Measurements from ENCODE around the gene RILPL2.
A peak's percentile ranks its signal among the peaks of the same experiment; 100 is the strongest.
"Not testable (repeated sequence)": the region's sequence is repeated elsewhere in the genome, so short reads cannot be mapped to it uniquely, and the experiment has no call there.

Gene RILPL2

DNA sequence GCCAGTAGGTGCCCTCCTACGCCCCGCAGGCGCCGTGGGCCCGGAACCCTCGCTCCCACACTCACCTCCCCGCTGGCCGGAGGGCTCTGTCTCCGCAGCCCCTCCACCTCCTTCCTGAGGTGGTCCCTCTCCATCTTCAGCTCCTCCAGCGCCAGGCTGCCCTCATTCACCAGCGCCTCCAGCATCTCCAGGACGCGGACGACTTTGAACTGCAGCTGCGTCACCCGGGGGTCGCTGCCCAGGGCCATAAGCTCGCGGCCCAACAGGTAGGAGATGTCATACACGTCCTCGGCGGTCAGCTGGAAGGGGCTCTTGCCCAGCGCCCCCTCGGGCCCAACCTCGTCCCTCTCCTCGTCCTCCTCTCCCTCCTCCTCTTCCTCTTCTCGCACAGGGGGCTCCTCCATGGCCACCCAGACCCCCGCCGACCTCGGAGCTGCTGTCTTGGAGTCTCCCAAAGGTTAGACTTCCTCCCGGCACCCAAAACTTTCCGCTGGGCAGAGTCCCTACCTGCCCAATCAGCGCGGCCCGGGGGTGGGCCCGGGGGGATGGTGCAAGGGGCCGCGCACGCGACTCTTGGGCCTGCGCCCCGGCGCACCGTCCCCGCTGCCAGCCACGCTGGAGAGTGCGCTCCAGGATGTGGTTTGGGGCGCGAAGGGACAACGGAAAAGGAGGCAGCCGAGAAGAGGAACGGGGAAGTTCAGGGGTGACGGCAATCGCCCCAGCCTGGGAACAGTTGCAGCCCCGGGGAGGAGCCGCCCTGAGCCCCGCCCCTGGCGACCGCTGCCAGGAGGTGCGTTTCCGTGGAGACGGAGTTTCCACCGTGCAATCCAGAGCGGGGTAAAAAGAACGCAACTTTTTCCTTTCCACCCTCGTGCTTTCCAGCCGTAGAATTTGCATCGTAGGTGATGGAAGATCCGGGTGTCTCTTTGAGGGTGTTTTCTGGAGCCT lies at the start of gene RILPL2:
RILPL2 (minus strand) TSS at position 668 of the 948 bp plus-strand sequence; CDS start at position 404, 264 bp downstream.
- Histone ChIP-seq H3K27me3 (ENCODE audit: insufficient read depth, low read length) (no peaks in the 10 kb centered on the region), H3K4me1 (ENCODE audit: control insufficient read depth, insufficient read depth, low read length, unreplicated experiment) (peaks cover 8% of the 10 kb centered on the region), H3K36me3 (ENCODE audit: insufficient read depth, low read length) (no peaks in the 10 kb centered on the region), H3K27ac (ENCODE audit: low read depth, low read length) (peak within 1 kb of the TSS; percentile 57; the same call in 1 of the 2 replicates), H2AFZ (ENCODE audit: low read length, unreplicated experiment) (peak within 1 kb of the TSS; percentile 52), H3K4me3 (ENCODE audit: low read depth, low read length) (peak within 1 kb of the TSS; percentile 83), H3K79me2 (ENCODE audit: control insufficient read depth, insufficient read depth, low read length, unreplicated experiment) (peaks cover 20% of the 10 kb centered on the region)

DNA sequence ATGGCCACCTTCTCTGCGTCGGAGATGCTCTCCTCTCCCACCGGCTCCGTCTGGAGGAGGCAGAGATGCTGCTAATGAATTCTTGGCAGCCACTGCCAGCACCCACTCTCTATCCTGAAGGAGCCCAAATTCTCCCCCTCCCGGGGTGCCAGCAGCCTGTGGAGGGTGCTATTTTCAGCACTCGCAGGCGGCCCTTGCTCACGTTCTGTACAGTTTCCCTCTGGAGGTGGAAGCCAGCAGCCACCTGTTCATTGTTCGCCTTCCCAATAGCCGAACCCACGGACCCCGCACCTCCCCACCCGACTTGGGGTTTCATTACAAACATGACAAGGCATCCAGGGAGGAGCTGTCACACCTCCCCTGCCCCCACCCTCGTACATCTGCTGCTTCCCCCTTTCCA lies 49.3 kb upstream of the RILPL2 start:
- Histone ChIP-seq H3K27me3 (ENCODE audit: insufficient read depth, low read length) (no peaks in the 10 kb centered on the region), H3K4me1 (ENCODE audit: control insufficient read depth, insufficient read depth, low read length, unreplicated experiment) (no peaks in the 10 kb centered on the region), H2AFZ (ENCODE audit: low read length, unreplicated experiment) (no peak overlapping the region), H3K4me3 (ENCODE audit: low read depth, low read length) (no peak overlapping the region), H3K79me2 (ENCODE audit: control insufficient read depth, insufficient read depth, low read length, unreplicated experiment) (no peaks in the 10 kb centered on the region), H3K36me3 (ENCODE audit: insufficient read depth, low read length) (no peaks in the 10 kb centered on the region), H3K27ac (ENCODE audit: low read depth, low read length) (no peak overlapping the region)

DNA sequence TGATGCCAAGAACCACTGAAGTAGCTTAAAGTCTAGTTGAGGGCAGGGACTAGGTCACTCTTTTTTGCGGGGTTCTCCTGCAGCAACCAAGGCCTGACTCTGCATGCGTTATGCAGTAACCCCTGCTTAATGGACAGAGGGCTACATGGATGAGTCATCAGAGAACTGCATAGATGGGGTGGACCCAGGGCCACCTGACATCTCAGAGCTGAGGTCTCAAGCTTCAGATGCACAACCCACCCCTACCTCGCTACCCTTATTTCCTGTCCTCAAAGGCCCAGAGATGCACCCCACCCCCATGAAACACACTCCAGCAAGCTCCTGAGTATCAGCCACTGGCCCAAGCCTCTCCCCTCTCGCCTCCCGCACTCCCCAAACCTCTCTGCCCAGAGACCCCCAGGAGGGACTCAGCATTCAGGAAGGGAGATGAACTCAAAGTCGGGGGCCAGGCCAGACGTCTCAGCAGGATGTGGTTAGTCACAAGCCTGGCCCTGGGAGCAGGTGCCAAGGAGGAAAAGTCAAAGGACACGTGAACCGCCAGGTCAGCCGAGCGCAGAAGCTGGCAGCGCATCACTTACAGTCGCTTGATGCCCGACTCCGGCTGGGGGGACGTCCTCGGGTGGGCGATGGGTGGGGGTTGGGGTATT lies 47.2 kb upstream of the RILPL2 start:
- Histone ChIP-seq H3K27me3 (ENCODE audit: insufficient read depth, low read length) (no peaks in the 10 kb centered on the region), H3K36me3 (ENCODE audit: insufficient read depth, low read length) (no peaks in the 10 kb centered on the region), H3K4me1 (ENCODE audit: control insufficient read depth, insufficient read depth, low read length, unreplicated experiment) (peaks cover 11% of the 10 kb centered on the region), H3K4me3 (ENCODE audit: low read depth, low read length) (no peak overlapping the region), H3K79me2 (ENCODE audit: control insufficient read depth, insufficient read depth, low read length, unreplicated experiment) (no peaks in the 10 kb centered on the region), H2AFZ (ENCODE audit: low read length, unreplicated experiment) (no peak overlapping the region), H3K27ac (ENCODE audit: low read depth, low read length) (no peak overlapping the region)

DNA sequence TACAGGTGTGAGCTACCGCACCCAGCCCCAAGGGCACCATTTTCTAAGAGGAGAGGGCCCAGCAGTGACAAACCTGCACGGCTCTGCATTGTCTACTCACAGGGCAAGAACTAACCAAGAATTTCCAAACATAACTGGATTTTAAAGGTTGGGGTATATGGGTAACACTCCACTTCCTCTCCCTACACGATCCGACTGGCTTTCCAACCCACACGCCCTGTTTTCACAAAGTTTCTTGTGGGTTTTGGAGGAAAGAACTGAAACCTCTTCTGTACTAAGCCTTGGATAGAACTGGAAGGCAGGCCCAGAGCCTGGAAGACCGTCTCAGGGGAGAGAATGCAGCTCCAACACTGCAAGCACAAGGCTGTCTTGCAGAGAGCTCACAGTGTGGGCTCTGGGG lies 46.4 kb upstream of the RILPL2 start:
- Histone ChIP-seq H3K36me3 (ENCODE audit: insufficient read depth, low read length) (no peaks in the 10 kb centered on the region), H2AFZ (ENCODE audit: low read length, unreplicated experiment) (no peak overlapping the region), H3K27ac (ENCODE audit: low read depth, low read length) (no peak overlapping the region), H3K79me2 (ENCODE audit: control insufficient read depth, insufficient read depth, low read length, unreplicated experiment) (no peaks in the 10 kb centered on the region), H3K27me3 (ENCODE audit: insufficient read depth, low read length) (no peaks in the 10 kb centered on the region), H3K4me3 (ENCODE audit: low read depth, low read length) (no peak overlapping the region), H3K4me1 (ENCODE audit: control insufficient read depth, insufficient read depth, low read length, unreplicated experiment) (peaks cover 18% of the 10 kb centered on the region)

DNA sequence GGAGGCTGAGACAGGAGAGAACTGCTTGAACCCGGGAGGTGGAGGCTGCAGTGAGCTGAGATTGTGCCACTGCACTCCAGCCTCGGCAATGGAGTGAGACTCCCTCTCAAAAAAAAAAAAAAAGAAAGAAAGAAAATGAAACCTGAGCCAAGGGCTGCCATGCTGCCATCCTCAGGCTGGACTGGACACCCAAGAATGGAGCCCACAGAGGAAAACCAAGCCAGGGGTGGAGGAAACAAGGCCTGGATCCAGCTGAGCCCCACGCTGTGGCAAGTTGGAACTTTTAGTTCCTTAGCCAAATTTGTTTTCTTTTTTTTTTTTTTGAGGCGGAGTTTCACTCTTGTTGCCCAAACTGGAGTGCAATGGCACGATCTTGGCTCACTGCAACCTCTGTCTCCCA lies 44.8 kb upstream of the RILPL2 start:
- not testable (repeated sequence) for H3K36me3 ChIP-seq (ENCODE audit: insufficient read depth, low read length); H3K4me3 ChIP-seq (ENCODE audit: low read depth, low read length); H2AFZ ChIP-seq (ENCODE audit: low read length, unreplicated experiment); H3K79me2 ChIP-seq (ENCODE audit: control insufficient read depth, insufficient read depth, low read length, unreplicated experiment); H3K27ac ChIP-seq (ENCODE audit: low read depth, low read length); H3K27me3 ChIP-seq (ENCODE audit: insufficient read depth, low read length)
- peaks cover 18% of the 10 kb centered on the region for H3K4me1 ChIP-seq (ENCODE audit: control insufficient read depth, insufficient read depth, low read length, unreplicated experiment)

DNA sequence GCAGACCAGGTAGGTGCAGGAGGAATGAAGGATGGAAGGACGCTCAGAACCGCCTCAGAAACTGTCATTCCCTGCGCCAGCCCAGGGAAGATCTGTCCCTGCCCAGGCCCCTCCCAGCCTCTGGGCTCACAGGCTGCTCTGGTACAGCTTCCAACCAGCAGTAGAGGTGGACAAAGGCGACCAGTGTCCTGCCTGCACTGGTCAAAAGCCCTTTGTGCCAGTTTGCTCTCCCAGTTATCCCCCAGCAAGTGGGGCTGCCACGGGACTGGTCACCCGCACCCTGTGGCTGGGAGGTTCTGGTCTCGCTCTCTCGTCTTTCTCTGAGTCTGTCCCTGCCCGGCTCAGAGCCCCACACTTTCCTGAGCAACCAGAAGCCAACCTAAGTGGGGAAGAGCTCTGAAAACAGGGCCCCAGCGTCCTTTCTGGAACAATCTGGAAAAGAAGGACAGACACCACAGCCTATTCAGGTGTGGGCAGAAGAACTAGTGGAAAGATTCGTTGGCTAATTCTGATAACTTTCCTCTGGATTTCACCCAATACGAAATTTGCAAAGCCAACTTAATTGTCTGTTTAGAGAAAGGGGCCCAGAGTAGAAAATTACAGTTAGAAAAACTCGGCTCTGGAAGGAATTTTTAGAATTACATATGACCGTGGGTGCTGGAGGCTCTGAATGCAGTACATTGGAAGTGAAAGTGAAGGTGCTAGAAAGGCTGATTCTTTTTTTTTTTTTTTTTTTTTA lies 43.1 kb upstream of the RILPL2 start:
- H3K27ac ChIP-seq (ENCODE audit: low read depth, low read length): peak overlapping the region; percentile 56; the same call in 1 of the 2 replicates
- no peaks in the 10 kb centered on the region for H3K27me3 ChIP-seq (ENCODE audit: insufficient read depth, low read length)
- H3K4me1 ChIP-seq (ENCODE audit: control insufficient read depth, insufficient read depth, low read length, unreplicated experiment): peaks cover 18% of the 10 kb centered on the region
- no peaks in the 10 kb centered on the region for H3K36me3 ChIP-seq (ENCODE audit: insufficient read depth, low read length)
- H2AFZ ChIP-seq (ENCODE audit: low read length, unreplicated experiment): peak overlapping the region; percentile 46
- H3K4me3 ChIP-seq (ENCODE audit: low read depth, low read length): peak overlapping the region; percentile 14; the same call in 1 of the 2 replicates
- H3K79me2 ChIP-seq (ENCODE audit: control insufficient read depth, insufficient read depth, low read length, unreplicated experiment): no peaks in the 10 kb centered on the region

DNA sequence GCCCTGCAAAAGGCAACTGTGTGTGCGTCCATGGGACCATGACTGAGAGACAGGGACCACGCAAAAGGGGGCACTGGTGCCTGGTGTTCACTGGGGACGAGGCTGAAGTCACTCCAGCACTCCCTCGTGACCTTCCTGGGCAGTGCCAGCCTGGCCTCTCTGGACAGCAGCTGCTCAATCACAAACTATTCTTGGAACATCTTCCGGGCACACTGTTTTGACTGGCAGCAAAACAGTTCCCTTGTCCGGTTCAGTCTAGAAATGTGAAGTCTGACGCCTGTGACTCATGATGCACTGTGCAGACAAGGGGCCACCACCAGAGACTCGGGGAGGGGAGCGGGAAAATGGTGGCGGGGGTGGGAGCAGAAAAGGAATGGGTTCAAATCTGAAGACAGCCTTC lies 42.3 kb upstream of the RILPL2 start:
- Histone ChIP-seq H3K4me3 (ENCODE audit: low read depth, low read length) (peak overlapping the region; percentile 14; the same call in 1 of the 2 replicates), H3K27ac (ENCODE audit: low read depth, low read length) (peak overlapping the region; percentile 56; the same call in 1 of the 2 replicates), H3K27me3 (ENCODE audit: insufficient read depth, low read length) (no peaks in the 10 kb centered on the region), H3K36me3 (ENCODE audit: insufficient read depth, low read length) (no peaks in the 10 kb centered on the region), H3K79me2 (ENCODE audit: control insufficient read depth, insufficient read depth, low read length, unreplicated experiment) (no peaks in the 10 kb centered on the region), H2AFZ (ENCODE audit: low read length, unreplicated experiment) (no peak overlapping the region), H3K4me1 (ENCODE audit: control insufficient read depth, insufficient read depth, low read length, unreplicated experiment) (peaks cover 18% of the 10 kb centered on the region)

GRCh38 chr12:123478069-123478468 lies 41.6 kb upstream of the RILPL2 start:
- H3K27ac ChIP-seq (ENCODE audit: low read depth, low read length): peak overlapping the region; percentile 54; the same call in 1 of the 2 replicates
- no peak overlapping the region for H3K4me3 ChIP-seq (ENCODE audit: low read depth, low read length)
- H2AFZ ChIP-seq (ENCODE audit: low read length, unreplicated experiment): no peak overlapping the region
- no peaks in the 10 kb centered on the region for H3K79me2 ChIP-seq (ENCODE audit: control insufficient read depth, insufficient read depth, low read length, unreplicated experiment)
- H3K36me3 ChIP-seq (ENCODE audit: insufficient read depth, low read length): no peaks in the 10 kb centered on the region
- H3K4me1 ChIP-seq (ENCODE audit: control insufficient read depth, insufficient read depth, low read length, unreplicated experiment): peaks cover 18% of the 10 kb centered on the region
- H3K27me3 ChIP-seq (ENCODE audit: insufficient read depth, low read length): no peaks in the 10 kb centered on the region

DNA sequence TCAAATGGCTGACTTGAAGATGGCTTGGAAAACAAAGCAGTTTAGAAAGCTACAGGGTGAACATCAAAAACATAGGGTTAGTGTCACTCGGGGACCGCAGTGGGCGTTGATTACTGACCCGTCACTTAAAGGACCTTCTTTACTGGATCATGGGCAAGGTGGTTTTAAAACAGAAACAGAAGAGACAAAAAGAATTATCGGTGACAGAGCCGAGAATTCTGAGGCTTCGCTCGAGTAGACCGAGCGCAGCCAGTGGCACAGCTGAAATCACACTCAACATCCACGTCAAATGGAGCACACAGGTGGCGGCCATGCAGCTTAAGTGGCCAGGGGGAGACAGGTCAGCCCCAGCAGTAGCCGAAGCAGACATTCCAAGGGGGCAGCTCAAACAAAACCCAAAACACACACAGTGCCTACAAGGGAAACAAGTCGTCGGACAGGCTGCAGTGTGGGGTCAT lies 38.8 kb upstream of the RILPL2 start:
- Histone ChIP-seq H3K4me3 (ENCODE audit: low read depth, low read length) (no peak overlapping the region), H3K79me2 (ENCODE audit: control insufficient read depth, insufficient read depth, low read length, unreplicated experiment) (no peaks in the 10 kb centered on the region), H3K4me1 (ENCODE audit: control insufficient read depth, insufficient read depth, low read length, unreplicated experiment) (peaks cover 34% of the 10 kb centered on the region), H2AFZ (ENCODE audit: low read length, unreplicated experiment) (no peak overlapping the region), H3K36me3 (ENCODE audit: insufficient read depth, low read length) (peaks cover 9% of the 10 kb centered on the region; the same call in 1 of the 2 replicates), H3K27ac (ENCODE audit: low read depth, low read length) (no peak overlapping the region), H3K27me3 (ENCODE audit: insufficient read depth, low read length) (no peaks in the 10 kb centered on the region)

DNA sequence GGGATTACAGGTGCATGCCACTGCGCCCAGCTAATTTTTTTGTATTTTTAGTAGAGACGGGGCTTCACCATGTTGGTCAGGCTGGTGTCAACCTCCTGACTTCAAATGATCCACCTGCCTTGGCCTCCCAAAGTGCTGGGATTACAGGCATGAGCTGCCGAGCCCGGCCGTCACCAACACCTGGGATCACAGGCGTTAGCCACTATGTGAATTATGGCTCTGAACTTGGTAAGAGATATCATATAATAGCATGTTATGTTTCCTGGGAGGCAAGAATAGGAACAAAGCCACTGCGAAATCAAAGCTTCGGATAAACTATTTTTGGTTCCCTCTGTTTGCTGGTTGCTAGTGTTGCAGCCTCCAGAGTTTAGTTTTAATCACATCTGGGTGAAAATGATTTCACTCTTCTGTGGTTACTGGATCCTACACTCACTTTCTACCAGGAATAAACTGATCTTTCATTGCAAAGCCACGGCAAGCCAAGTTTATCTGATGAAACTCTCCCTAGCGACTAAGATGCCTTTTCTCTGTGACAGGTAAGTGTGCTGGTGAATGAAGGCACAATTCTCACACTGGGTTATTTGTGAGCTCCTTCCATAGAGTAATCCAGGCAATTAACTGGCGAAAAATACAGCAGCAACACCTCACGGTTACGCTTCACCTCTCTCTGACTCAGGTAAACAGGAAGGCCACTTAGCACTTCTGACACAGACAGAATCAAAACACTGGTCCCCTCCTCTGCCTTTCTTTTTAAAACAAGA lies 38.2 kb upstream of the RILPL2 start:
- no peak overlapping the region for H3K27ac ChIP-seq (ENCODE audit: low read depth, low read length)
- peaks cover 32% of the 10 kb centered on the region for H3K4me1 ChIP-seq (ENCODE audit: control insufficient read depth, insufficient read depth, low read length, unreplicated experiment)
- H3K79me2 ChIP-seq (ENCODE audit: control insufficient read depth, insufficient read depth, low read length, unreplicated experiment): no peaks in the 10 kb centered on the region
- H3K36me3 ChIP-seq (ENCODE audit: insufficient read depth, low read length): peaks cover 9% of the 10 kb centered on the region; the same call in 1 of the 2 replicates
- H3K27me3 ChIP-seq (ENCODE audit: insufficient read depth, low read length): no peaks in the 10 kb centered on the region
- H2AFZ ChIP-seq (ENCODE audit: low read length, unreplicated experiment): no peak overlapping the region
- H3K4me3 ChIP-seq (ENCODE audit: low read depth, low read length): no peak overlapping the region

Data from ACC112 (cell line).